GM21576 (cell line): Measurements from ENCODE around the gene CLTC.

Source experiments
- ATAC-seq: cut with Tn5 transposase; IDR thresholded peaks from one replicate; pipeline ENCODE4 v1.9.1; 2021; ENCODE audit warnings: mild to moderate bottlenecking, moderate library complexity; ENCODE audit not compliant: unreplicated experiment

The CLTC gene

DNA sequence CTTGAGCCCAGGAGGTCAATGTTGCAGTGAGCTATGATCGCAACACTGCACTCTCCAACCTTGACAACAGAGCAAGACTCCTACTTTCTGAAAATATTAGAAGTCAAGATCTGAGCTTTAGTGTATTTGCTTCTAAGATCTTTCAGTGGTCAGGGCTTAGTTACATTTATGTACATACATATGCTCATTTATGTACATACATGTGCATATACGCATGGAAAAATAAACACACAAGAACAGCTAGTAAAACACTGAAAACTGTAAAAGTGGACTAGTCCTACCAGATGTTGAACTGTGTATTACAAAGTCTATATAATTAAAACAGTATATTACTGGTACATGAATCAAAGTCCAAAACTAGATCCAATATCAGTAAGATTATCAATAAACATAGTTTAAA, 59.2 kb downstream of the CLTC start:
- ATAC-seq: no peak

DNA sequence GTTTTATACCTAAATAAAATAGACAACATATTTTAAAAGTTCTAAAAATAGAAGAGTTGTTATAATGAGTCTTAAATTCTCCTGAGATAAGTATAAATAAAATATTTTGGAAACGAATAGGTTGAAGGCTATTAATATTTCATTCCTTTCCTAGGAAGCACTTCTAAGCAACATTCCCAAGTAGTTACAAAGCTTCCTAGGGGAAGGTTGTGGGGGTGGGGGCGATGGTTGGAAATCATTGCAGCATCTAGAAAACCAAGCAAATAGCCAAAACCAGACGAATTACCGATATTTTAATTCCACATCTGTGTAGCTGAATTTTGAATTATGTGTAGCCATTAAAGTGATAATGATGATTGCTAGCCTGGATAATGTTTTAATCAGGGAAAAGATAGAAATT, 60.6 kb downstream of the CLTC start:
- ATAC-seq: no peak

DNA sequence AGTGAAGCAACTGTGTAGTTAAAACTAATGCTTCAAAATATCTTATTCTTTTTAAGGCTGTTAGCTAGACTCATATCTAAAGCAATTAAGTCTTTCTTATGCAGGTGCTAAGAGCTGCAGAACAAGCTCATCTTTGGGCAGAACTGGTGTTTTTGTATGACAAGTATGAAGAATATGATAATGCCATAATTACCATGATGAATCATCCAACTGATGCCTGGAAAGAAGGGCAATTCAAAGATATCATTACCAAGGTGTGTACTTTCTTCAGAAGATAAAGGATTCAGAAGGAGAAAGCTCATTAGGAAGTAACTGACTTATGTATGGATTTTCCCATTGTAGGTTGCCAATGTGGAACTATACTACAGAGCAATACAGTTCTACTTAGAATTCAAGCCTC, 63.6 kb downstream of the CLTC start:
- no peak for ATAC-seq

DNA sequence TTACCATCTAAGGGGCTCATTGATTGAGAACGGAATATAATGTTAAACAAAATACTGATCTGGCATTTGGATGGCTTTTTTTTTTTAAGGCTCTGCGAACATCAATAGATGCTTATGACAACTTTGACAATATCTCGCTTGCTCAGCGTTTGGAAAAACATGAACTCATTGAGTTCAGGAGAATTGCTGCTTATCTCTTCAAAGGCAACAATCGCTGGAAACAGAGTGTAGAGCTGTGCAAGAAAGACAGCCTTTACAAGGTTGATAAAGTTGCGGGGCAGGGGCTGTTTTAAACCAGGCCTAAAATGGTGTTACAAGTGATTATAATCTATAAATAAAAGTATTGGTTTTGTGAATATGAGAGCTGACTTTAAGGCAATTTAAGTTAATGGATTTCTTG, 65.3 kb downstream of the CLTC start:
- no peak for ATAC-seq

DNA sequence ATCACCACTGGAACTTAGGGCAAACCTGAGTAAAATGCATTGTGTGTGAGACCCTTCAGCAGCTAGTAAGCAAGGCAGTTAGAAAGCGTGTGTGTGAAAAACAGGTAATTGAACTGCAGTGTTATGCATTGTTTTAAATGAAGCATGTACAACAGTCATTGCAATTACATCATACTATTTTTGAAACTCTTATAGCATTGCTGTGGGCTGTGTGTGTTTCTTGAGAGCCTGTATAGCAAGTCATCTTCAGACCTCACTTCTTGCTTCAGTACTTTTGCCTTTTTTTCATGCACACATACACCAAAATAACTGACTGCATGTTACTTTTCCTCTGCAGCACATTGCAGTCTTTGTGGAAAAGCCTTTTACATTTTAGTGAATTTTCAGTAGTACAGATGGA, 68.3 kb downstream of the CLTC start:
- ATAC-seq: no peak

DNA sequence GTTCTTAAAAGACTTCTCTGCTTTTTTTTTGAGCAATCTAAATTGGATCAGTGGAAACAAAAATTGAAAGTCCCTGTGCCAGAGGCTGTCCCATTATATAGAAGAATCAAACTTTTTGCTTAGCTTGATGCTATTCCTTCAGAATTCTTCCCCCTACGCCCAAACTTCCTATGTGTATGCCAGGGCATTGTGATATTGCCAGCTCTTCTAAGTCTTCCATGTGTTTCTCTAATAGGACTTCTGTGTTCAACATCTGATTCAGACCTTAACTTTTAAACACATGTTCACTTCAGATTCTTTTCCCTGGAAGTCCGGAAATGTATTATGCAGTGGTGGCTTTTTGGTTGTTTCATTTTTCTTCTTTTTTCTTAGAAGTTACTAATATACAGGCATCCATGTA, 68.8 kb downstream of the CLTC start:
- no peak for ATAC-seq

DNA sequence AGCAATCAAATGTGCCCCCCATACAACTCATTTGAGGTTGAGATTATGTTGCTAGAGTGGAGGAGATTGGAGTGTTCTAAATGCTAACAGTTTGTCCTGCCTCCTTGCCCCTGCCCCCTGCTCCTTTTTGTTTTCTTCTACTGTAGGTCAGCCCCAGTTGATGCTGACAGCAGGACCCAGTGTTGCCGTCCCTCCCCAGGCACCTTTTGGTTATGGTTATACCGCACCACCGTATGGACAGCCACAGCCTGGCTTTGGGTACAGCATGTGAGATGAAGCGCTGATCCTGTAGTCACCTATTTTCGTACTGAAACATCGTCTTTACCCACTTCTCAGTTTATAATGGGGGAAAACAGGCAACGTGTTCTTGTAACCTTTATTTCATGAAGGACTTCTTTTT, 73.9 kb downstream of the CLTC start:
- ATAC-seq: no peak

DNA sequence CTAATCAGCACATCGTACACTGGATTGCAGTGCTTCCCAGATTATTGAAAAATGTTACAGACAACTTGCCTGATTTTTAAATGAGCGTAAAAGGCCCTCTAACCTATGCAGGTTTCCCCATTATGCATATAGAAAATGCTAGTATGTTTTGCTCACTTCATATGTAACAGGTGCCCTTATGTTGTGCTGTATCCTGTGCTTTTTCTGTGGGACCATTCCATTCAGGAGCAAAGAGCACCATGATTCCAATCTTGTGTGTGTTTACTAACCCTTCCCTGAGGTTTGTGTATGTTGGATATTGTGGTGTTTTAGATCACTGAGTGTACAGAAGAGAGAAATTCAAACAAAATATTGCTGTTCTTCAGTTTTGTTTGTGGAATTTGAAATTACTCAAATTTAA, 74.6 kb downstream of the CLTC start:
- no peak for ATAC-seq

DNA sequence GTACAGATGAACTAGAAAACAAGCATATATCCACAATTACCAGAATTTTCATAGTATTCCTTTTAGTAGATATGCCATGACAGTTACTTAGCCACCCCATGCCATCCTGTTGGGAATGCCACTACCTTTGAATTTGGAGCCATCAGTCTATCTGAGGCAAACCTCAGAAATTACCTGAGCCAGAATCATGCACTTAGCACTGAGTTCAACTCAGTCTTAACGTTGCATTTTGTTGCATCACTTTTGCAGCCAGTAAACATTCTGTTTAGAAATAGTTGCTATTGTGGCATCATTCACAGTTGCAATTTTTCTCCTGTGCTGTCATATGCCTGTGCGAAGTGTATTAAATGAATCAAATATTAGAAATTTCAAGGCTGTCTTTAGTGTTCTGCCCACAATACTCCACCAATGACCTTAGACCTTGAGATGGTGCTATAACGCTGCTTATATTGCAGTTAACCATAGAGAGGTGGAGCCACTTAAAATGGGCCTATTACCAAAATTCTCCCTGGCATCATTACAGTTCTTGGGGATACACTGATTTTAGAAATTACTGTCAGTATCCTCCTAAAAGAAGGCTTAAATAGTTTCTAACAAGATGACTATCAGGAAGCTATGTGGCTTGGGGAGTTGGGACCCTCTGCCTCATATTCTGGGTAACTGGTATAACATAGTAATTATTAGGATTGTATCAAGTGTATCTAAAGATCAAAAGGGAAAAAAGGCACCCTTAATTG, 76.4 kb downstream of the CLTC start:
- no peak for ATAC-seq

DNA sequence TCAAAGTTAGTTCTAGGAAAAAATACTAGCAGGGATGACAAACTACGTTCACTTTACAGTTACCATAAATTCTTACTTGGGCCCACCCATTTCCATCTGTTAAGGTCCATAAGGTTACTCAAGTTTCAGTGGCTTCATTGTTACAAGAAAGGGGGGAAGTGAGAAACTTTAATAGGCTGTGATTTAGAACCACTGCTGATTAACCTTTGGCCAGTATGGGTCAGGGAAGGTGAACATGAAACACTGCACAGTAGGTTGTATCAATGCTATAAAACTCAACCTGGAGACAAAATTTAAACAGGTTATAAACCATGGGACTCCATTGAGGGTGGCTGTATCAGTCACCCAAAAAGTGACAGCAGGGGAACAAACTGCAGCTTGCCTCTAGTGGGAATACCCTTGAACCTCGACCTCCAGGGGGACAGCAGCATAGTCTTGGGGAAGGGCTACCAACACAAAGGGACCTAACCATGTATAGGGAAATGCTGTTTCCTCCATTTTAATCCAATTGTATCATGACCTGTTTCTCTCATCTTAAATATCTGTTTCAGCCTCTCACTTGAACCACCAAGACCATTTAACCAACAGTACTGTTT, 77.1 kb downstream of the CLTC start:
- ATAC-seq: no peak

DNA sequence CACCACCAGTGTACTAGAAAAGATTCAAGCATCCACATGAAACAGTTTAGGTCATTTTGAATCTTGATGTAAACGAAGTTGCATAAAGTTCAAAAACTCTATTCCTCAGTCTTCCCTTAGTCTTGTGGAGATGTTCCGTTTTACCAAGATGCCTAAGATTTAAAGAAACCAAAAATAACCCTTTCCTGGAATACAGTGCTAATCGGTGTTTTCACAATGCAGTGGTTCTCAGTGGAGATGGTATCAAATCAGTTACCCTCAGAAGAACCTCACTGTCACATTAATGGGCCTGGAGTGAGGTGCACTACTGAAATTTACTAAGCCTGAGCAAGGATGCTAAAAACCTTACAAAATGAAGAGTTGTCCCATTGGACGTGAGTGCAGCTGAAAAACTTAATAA, 78.4 kb downstream of the CLTC start:
- ATAC-seq: no peak

DNA sequence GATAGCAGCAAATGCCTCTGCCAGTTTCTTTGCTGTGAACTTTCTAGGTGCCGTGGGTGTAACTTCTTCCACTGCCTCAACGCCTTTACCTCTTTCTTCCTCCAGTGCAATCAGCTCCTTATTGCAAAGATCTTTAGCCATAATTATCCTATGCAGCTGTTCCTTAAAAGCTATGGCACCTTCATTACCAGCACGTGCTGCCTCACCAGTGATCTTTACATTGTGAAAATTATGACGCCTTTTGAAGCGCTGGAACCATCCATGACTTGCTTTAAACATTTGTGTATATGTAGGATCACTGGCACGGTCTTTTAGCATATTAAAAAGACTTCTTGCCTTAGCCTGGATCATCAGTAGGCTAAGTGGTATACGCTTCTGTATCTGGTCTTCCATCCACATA, 79.5 kb downstream of the CLTC start:
- no peak for ATAC-seq

DNA sequence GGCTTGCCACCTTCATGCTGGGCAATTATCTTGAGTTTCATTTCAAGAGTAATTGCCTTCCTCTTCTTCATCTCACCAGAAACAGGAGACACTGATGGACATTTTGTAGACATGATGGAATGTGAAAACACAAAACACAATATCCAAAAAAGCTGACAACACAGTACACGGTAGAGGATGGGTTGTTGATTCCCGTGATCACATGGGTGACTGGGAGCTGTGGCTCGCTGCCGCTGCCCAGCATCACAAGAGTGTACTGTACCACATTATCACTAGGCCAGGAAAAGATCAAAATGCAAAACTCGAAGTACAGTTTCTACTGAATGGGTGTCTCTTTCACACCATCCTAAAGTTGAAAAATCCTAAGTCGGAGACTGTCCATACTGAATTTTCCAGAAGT, 80.1 kb downstream of the CLTC start:
- ATAC-seq: no peak

DNA sequence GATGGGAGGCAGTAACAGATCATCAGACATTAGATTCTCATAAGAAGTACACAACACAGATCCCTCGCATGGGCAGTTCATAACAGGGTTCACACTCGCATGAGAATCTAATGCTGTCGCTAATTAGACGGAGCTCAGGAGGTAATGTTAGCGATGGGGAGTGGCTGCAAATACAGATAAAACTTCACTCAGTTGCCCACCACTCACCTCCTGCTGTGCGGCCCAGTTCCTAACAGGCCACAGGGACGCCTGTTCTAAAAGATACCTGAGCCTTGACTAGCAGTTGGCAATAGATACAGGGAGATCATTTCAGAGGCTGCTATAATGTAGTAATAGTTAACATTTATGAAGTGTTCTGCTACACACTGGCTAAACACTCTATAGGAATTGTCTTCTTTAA, 82.6 kb downstream of the CLTC start:
- ATAC-seq: no peak

DNA sequence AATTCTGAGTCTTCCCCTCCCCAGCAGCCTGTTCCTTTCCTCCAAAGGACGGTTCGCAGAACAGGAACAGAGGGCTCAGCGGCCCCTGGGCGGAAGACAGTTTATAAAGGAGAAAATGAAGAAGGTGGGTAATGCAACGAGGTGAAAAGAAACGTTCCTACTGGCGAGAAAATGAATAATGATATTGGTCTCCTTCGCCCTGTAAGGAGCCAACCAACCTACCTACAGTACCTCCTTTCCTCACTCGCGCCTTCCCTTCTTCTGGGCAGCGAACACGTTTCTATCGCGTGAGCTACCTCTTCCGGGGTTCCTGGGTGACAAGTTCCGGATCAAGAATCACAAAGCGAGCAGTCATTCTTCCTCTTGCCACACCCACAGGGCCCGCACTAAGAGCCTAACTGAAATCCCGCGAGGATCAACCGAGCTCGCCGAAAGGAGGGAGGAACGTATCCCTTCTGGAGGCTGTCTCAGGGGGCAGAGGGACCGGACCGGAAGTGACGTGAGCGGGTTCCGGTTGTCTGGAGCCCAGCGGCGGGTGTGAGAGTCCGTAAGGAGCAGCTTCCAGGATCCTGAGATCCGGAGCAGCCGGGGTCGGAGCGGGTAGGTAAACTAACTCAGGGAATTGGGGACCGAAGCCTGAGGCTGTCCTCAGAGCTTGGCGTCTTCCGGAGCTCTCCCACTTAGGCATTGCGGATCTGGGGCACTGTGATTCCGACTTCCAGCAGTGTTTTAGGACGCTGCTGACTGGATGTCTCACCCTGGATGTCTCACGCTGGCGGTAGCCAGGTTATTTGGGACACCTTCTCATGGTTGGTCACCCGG, 87.7 kb downstream of the CLTC start, which contains the start of the genes PTRH2 and VMP1:
Gene PTRH2, minus strand, starts transcription at position 282 of the 822 bp plus-strand sequence. CDS start 9,452 bp downstream, outside the sequence.
Gene VMP1, plus strand, starts transcription at position 506 of the 822 bp plus-strand sequence. CDS start 23,793 bp downstream, outside the sequence.
- peak; percentile 96 for ATAC-seq

DNA sequence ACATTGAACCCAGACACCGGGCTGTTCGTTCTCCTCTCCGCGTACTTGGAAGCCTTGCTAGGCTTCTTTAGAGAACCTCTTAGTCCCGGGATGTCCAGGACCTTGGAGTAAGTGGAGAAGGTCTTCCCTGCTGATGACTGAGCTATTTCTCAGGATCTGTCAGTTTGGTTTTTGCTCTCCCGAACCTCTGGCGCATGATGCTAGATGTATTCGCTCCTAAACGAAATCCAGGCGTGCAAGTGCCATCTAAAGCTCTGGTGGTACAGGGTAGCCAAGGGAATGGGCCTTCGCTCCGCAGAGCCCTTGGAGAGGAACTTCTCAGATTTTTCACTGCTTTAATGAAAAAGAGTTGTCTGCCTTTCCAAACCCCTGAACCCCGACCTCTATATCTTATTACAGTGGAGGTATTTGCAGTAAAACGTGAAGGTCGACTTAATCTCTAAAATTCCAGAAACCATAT, 88.3 kb downstream of the CLTC start:
- no peak for ATAC-seq

DNA sequence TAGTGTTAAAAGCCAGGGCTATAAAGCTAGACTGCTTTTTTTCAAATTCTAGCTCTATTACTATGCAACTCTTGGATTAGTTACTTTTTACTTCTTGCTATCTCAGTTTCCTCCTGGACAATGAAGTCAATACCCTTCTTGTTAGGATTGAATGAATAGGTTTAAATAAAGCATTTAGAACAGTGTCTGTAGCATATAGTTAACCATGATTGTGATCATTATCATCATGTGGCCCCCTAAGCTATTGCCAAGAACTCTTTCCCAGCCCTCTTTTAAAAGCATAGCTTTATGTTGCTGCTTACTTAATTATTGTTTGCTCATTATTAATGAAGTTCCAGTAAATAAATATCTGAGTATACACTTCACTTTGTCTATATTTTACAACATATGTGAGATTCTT, 92.2 kb downstream of the CLTC start:
- ATAC-seq: no peak

DNA sequence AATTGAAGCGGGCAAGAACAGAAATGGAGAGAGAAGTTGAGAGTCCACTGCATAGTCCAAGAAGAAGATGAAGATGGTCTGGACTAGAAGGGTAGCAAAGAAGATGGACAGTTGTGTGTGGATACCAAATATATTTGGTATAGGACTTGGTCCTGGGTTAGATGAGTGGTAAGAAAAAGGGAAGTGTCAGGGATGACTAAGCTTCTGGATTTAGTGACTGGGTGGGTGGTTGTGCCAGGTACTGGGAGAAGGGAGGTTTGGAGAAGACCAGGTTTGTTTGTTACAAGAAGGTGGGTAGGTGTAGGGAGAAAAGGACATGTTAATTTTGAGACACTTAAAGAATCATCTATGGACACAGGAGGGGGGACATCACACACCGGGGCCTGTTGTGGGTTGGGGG, 93.2 kb downstream of the CLTC start:
- ATAC-seq: no peak

DNA sequence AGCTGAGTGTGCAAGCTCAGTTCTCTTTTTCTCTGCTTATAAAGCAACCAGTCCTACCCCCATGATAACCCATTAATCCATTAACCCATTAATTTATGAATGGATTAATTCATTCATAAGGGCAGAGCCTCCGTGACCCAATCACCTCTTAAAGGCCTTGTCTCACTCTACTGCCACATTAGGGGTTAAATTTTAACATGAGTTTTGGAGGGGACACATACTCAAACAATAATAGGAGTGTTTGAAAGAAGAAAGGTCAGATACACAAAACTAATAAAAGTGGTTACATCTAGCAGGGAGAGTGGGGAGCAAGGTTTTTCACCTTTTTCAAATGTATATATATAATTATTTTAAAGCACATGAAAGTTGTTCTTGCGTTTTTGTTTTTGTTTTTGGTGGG, 94.6 kb downstream of the CLTC start:
- ATAC-seq: no peak

DNA sequence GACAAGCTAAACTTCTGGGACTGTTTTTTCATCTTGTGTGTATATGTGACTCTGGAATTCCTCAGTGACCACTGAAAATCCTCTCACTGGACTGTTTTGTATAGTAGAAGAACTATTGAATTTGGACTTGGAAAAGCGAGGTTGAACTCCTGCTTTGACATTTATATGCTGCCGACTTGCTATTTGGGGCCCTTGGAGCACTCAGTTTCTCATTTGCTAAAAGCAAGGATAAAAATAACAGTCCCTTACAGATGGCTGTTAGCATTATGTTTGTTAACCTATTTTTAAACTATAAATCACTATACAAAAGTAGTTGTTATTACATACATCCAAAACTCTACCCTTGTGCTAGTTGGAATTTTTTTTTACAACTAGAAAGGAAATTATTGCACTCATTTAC, 96.7 kb downstream of the CLTC start:
- ATAC-seq: no peak

DNA sequence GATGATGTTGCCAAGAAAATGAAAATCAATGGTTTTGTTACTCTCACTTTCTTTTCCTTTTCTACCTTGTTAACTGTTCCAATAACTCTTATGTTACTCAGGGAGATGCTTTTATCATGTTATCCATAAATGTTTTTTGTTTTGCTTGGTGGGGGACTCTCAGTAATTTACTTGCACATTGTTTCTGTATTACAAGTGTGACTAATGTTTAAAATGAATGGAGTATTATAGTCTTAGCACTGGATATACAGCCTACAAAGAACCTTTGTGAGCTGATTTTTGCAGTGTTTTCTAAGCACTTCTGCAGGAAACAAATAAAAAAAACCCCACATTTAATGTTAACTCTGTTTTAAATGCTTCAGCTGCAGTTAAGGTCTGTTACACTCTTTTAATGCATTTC, 99.8 kb downstream of the CLTC start:
- ATAC-seq: no peak

DNA sequence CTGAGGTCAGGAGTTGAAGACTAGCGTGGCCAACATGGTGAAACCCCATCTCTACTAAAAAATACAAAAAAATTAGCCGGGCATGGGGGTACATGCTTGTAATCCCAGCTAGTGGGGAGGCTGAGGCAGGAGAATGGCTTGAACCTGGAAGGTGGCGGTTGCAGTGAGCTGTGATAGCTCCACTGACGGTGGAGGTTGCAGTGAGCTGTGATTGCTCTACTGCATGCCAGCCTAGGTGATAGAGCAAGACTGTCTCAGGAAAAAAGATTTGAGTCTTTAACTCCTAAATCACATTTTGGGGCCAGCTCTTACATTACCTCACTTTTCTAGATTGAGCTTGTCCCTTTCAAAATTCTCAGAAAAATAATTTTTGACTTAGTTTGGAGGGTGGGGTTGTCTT, 102.9 kb downstream of the CLTC start:
- ATAC-seq: no peak
